ENCODE results near the gene FKBP15.

DNA sequence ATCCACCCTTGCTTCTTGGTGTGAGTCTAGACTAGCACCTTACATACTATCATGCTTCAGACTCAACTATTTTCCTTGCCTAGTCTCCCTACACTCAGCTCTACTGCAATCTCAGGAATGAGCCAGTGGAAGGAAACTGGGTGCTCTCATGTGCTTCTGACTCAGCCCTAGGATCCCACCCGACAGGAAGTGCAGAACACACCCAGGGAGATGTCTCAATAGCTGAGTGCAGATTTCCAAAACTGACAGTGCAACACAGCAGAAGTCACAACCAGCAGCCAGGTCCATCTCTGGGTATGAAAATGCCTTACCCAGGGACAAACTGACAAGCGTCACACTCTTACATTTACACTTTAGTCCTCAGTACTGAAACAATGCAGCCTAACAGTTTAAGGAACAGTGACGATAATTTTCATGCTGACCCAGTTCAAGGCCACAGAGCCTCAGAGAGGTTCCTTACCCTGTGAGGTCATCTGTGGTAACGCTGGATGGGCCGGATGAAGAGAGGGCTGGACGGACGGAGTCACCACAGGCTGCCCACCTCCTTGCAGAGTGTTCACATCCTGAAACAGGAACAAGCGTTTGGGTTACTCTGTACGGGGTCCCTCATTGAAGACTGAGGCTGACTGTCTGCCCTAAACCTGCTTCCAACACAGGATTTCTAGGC, 33.0 kb downstream of the FKBP15 start:
- TF ChIP-seq EZH2 (IDR thresholded peaks at IDR 0.05; ENCODE audit: low read depth): no peak
- TF ChIP-seq, protein P1, sequence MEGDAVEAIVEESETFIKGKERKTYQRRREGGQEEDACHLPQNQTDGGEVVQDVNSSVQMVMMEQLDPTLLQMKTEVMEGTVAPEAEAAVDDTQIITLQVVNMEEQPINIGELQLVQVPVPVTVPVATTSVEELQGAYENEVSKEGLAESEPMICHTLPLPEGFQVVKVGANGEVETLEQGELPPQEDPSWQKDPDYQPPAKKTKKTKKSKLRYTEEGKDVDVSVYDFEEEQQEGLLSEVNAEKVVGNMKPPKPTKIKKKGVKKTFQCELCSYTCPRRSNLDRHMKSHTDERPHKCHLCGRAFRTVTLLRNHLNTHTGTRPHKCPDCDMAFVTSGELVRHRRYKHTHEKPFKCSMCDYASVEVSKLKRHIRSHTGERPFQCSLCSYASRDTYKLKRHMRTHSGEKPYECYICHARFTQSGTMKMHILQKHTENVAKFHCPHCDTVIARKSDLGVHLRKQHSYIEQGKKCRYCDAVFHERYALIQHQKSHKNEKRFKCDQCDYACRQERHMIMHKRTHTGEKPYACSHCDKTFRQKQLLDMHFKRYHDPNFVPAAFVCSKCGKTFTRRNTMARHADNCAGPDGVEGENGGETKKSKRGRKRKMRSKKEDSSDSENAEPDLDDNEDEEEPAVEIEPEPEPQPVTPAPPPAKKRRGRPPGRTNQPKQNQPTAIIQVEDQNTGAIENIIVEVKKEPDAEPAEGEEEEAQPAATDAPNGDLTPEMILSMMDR (conservative IDR thresholded peaks at IDR 0.05): no peak
